Mucosa of rectum (tissue), 2 donors: ENCODE data around the gene ARHGAP25.
A peak's percentile ranks its signal among the peaks of the same experiment; 100 is the strongest.

Source experiments
- H3K27ac ChIP-seq, 2 donors: one replicate each; pipeline ENCODE4 v1.7.0; 2013; ENCODE audit warnings: inconsistent platforms in 2 of 2, low read depth in 2 of 2, low read length in 2 of 2
- H3K27me3 ChIP-seq, 2 donors: one replicate each; pipeline ENCODE4 v1.7.0; 2013; ENCODE audit warnings: low read length in 2 of 2; ENCODE audit not compliant: control insufficient read depth in 2 of 2, insufficient read depth in 2 of 2
- H3K36me3 ChIP-seq, 2 donors: one replicate each; pipeline ENCODE4 v1.7.0; 2013; ENCODE audit warnings: low read length in 2 of 2; ENCODE audit not compliant: control insufficient read depth in 2 of 2, insufficient read depth in 2 of 2
- H3K4me1 ChIP-seq, 2 donors: one replicate each; pipeline ENCODE4 v1.7.0; 2013; ENCODE audit warnings: low read length in 2 of 2, mild to moderate bottlenecking in 1 of 2; ENCODE audit not compliant: control insufficient read depth in 2 of 2, insufficient read depth in 2 of 2
- H3K4me3 ChIP-seq, 2 donors: one replicate each; pipeline ENCODE4 v1.7.0; 2013; ENCODE audit warnings: low read length in 2 of 2
- H3K9ac ChIP-seq, 2 donors: one replicate each; pipeline ENCODE4 v1.7.0; 2013; ENCODE audit warnings: low read length in 2 of 2, low read depth in 1 of 2, mild to moderate bottlenecking in 1 of 2
- H3K9me3 ChIP-seq, 2 donors: one replicate each; pipeline ENCODE4 v1.7.0; 2013; ENCODE audit warnings: low read length in 2 of 2; ENCODE audit not compliant: control insufficient read depth in 2 of 2
- donor health status: healthy.
- donor health status: Normal muscosa, but diverticular disease.

ARHGAP25 gene

GRCh38 chr2:68822207-68822872 lies 87.7 kb downstream of the ARHGAP25 start:
- Histone ChIP-seq H3K27me3 (no peaks in the 10 kb centered on the region), H3K36me3 (peaks cover 0 to 13% of the 10 kb centered on the region in 2 donors), H3K27ac (no peak overlapping the region), H3K4me1 (no peaks in the 10 kb centered on the region), H3K4me3 (no peak overlapping the region), H3K9me3 (no peaks in the 10 kb centered on the region), H3K9ac (no peak overlapping the region)

DNA sequence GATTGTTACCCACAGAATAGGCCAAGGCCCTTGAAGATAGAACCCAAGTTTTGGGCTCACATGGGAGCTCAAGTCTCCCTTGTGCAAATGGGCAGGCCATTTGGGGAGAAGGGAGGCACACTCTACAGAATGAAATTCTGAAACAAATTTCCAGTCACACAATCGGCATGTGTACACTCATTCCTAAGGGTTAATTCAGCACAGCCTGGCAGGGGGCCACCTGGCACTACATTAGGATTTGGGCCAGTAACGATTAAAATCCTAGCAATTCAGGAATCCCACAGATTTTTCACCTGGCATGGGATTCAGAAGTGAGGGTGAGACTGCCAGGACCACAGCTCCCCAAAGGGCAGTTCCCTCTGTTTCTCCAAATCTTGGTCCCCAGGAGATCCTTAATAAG lies 90.2 kb downstream of the ARHGAP25 start:
- no peak overlapping the region for H3K27ac ChIP-seq
- no peaks in the 10 kb centered on the region for H3K9me3 ChIP-seq
- H3K9ac ChIP-seq: no peak overlapping the region
- no peaks in the 10 kb centered on the region for H3K27me3 ChIP-seq
- peaks cover 0 to 5% of the 10 kb centered on the region in 2 donors for H3K36me3 ChIP-seq
- no peak overlapping the region for H3K4me3 ChIP-seq
- peaks cover 10 to 14% of the 10 kb centered on the region in 2 donors for H3K4me1 ChIP-seq

DNA sequence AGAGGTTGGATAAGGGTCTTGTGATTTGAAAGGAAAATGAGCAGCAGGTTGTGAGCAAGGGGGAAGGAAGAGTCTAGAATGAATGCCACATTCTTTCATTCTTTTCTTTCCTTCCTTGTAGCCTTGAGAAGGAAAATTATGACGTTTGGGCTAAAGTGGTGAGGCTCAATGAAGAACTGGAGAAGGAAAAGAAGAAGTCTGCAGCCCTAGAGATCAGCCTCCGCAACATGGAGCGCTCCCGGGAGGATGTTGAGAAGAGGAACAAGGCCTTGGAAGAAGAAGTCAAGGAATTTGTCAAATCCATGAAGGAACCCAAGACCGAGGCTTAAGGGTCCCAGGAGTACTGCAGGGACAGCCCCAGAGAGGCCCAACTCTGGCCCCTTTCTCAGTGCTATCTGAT lies 91.3 kb downstream of the ARHGAP25 start:
- Histone ChIP-seq H3K9ac (no peak overlapping the region), H3K4me3 (no peak overlapping the region), H3K27ac (no peak overlapping the region), H3K36me3 (peaks cover 0 to 5% of the 10 kb centered on the region in 2 donors), H3K4me1 (peaks cover 10 to 14% of the 10 kb centered on the region in 2 donors), H3K9me3 (no peaks in the 10 kb centered on the region), H3K27me3 (no peaks in the 10 kb centered on the region)

GRCh38 chr2:68827666-68828065 lies 93.1 kb downstream of the ARHGAP25 start:
- Histone ChIP-seq H3K36me3 (peaks cover 0 to 5% of the 10 kb centered on the region in 2 donors), H3K9me3 (no peaks in the 10 kb centered on the region), H3K9ac (no peak overlapping the region), H3K4me3 (no peak overlapping the region), H3K27ac (no peak overlapping the region), H3K27me3 (no peaks in the 10 kb centered on the region), H3K4me1 (peaks cover 21 to 23% of the 10 kb centered on the region in 2 donors)

- no peaks in the 10 kb centered on the region for H3K36me3 ChIP-seq
- peaks cover 21 to 26% of the 10 kb centered on the region in 2 donors for H3K4me1 ChIP-seq
- no peaks in the 10 kb centered on the region for H3K9me3 ChIP-seq
- H3K27me3 ChIP-seq: no peaks in the 10 kb centered on the region
- H3K9ac ChIP-seq: peak overlapping the region in 1 of 2 donors; percentile 26
- H3K4me3 ChIP-seq: peak overlapping the region; percentile 10 to 20
- peak overlapping the region; percentile 75 for H3K27ac ChIP-seq
Observed at GRCh38 chr2:68828887-68829708, 94.5 kb downstream of the ARHGAP25 start.

DNA sequence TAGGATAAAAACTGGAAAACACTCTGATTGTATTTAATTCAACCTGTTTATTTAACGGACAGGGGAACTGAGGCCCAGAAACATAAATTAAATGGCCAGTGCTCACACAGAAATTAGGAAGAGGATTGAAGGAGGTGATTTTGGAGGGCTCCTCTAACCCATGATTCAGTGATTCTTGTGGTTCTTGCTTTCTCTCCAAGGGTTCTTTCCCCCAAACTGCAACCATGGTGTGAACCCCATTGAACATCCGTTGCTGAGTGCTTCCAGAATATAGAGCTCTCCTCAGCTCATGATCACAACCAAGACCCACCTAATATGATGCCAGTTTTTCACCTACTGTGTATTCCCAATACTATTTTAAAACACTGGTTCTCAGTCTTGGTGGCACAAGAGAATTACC lies 95.1 kb downstream of the ARHGAP25 start:
- no peak overlapping the region for H3K9ac ChIP-seq

GRCh38 chr2:68831686-68832232 lies 97.1 kb downstream of the ARHGAP25 start:
- Histone ChIP-seq H3K36me3 (no peaks in the 10 kb centered on the region), H3K9me3 (no peaks in the 10 kb centered on the region), H3K9ac (no peak overlapping the region), H3K4me3 (no peak overlapping the region), H3K27ac (peak overlapping the region; percentile 70 to 74), H3K4me1 (peaks cover 23 to 26% of the 10 kb centered on the region in 2 donors), H3K27me3 (no peaks in the 10 kb centered on the region)

More for the DNA sequence above, 95.1 kb downstream of the ARHGAP25 start:
- Histone ChIP-seq H3K9me3 (no peaks in the 10 kb centered on the region), H3K36me3 (no peaks in the 10 kb centered on the region), H3K4me3 (peak overlapping the region in 1 of 2 donors; percentile 28), H3K4me1 (peaks cover 21 to 26% of the 10 kb centered on the region in 2 donors), H3K27me3 (no peaks in the 10 kb centered on the region), H3K27ac (peak overlapping the region; percentile 75)

GRCh38 chr2:68832233-68832869 lies 97.7 kb downstream of the ARHGAP25 start:
- peak overlapping the region in 1 of 2 donors; percentile 8 for H3K4me3 ChIP-seq
- peak overlapping the region in 1 of 2 donors; percentile 39 for H3K9ac ChIP-seq
- H3K4me1 ChIP-seq: peaks cover 23 to 26% of the 10 kb centered on the region in 2 donors

GRCh38 chr2:68833162-68833561 lies 98.6 kb downstream of the ARHGAP25 start:
- H3K4me1 ChIP-seq: peaks cover 23 to 26% of the 10 kb centered on the region in 2 donors
- H3K9ac ChIP-seq: no peak overlapping the region
- H3K36me3 ChIP-seq: no peaks in the 10 kb centered on the region
- H3K4me3 ChIP-seq: no peak overlapping the region
- H3K27ac ChIP-seq: peak overlapping the region; percentile 70 to 74
- H3K9me3 ChIP-seq: no peaks in the 10 kb centered on the region
- no peaks in the 10 kb centered on the region for H3K27me3 ChIP-seq

More at GRCh38 chr2:68832233-68832869, 97.7 kb downstream of the ARHGAP25 start:
- Histone ChIP-seq H3K9me3 (no peaks in the 10 kb centered on the region), H3K27ac (peak overlapping the region; percentile 70 to 74), H3K36me3 (no peaks in the 10 kb centered on the region), H3K27me3 (no peaks in the 10 kb centered on the region)
